ENCODE data around the gene NTHL1. TPM values are rescaled to one million over a fixed set of nuclear protein-coding genes. Genes with fewer than 3 reads are reported as not detected.

Gene NTHL1
- total and polyA plus RNA-seq, 9 of the 15 experiments (the other 6 are each of a cell fraction or from before 2014, with no cell fraction given) = 1.1 to 58.8 (median 17.6) TPM

- TF ChIP-seq ZNF407 (IDR thresholded peaks at IDR 0.05; ENCODE audit: low read depth) = no peak
- TF ChIP-seq ZNF512 (tag; IDR thresholded peaks at IDR 0.05) = no peak
- TF ChIP-seq TCF3 (CRISPR knock-in tag; IDR thresholded peaks at IDR 0.05) = no peak; the same call in 1 of the 2 replicates
- TF ChIP-seq ZNF79 (CRISPR knock-in tag; IDR thresholded peaks at IDR 0.05; ENCODE audit: low read depth) = no peak
- peak; percentile 95 for TF ChIP-seq MYC (IDR thresholded peaks at IDR 0.05; ENCODE audit: low read depth, low read length)
- no peak for TF ChIP-seq MYC (CRISPR knock-in tag; IDR thresholded peaks at IDR 0.05; ENCODE audit: borderline replicate concordance, low read depth)
- TF ChIP-seq TAF7 (tag; IDR thresholded peaks at IDR 0.05) = no peak
- no peak for TF ChIP-seq THAP7 (CRISPR knock-in tag; IDR thresholded peaks at IDR 0.05)
- no peak for TF ChIP-seq ZNF785 (CRISPR knock-in tag; IDR thresholded peaks at IDR 0.05)
- no peak for TF ChIP-seq ZNF143 (CRISPR knock-in tag; IDR thresholded peaks at IDR 0.05)
- TF ChIP-seq ZNF436 (CRISPR knock-in tag; IDR thresholded peaks at IDR 0.05) = no peak
- no peak for TF ChIP-seq SP2 (IDR thresholded peaks at IDR 0.05; ENCODE audit: extremely low read depth, low read depth, low read length, poor library complexity, severe bottlenecking)
- TF ChIP-seq RHOXF2B (CRISPR knock-in tag; conservative IDR thresholded peaks at IDR 0.05) = no peak
- no peak for TF ChIP-seq ZFP36 (IDR thresholded peaks at IDR 0.05; ENCODE audit: low read depth, low read length, partially characterized antibody)
Measured at GRCh38 chr16:2003827-2004641, 43.6 kb downstream of the NTHL1 start (continued).

Measured in K562 (cell line).